Subcutaneous abdominal adipose tissue (tissue), 5 donors: ENCODE results near the gene TLL2.

Source experiments
- H3K27ac ChIP-seq: one replicate; pipeline ENCODE4 v1.7.0; 2013; ENCODE audit warnings: low read depth, mild to moderate bottlenecking, inconsistent platforms, low read length, moderate library complexity
- H3K27me3 ChIP-seq, 5 donors: one replicate each; pipeline ENCODE4 v1.7.0; 2013; ENCODE audit warnings: low read length in 5 of 5, inconsistent platforms in 1 of 5; ENCODE audit not compliant: control insufficient read depth in 5 of 5, insufficient read depth in 4 of 5
- H3K36me3 ChIP-seq, 5 donors: one replicate each; pipeline ENCODE4 v1.7.0; 2013; ENCODE audit warnings: low read length in 5 of 5; ENCODE audit not compliant: control insufficient read depth in 5 of 5, insufficient read depth in 5 of 5
- H3K4me1 ChIP-seq, 5 donors: one replicate each; pipeline ENCODE4 v1.7.0; 2013; ENCODE audit warnings: low read length in 5 of 5, mild to moderate bottlenecking in 3 of 5, moderate library complexity in 1 of 5; ENCODE audit not compliant: control insufficient read depth in 5 of 5, insufficient read depth in 5 of 5
- H3K4me3 ChIP-seq, 5 donors: one replicate each; pipeline ENCODE4 v1.7.0; 2013; ENCODE audit warnings: low read length in 5 of 5, low read depth in 1 of 5
- H3K9ac ChIP-seq, 5 donors: one replicate each; pipeline ENCODE4 v1.7.0; 2013; ENCODE audit warnings: low read length in 5 of 5, mild to moderate bottlenecking in 4 of 5, moderate library complexity in 3 of 5
- H3K9me3 ChIP-seq, 5 donors: one replicate each; pipeline ENCODE4 v1.7.0; 2013; ENCODE audit warnings: low read length in 5 of 5; ENCODE audit not compliant: control insufficient read depth in 5 of 5
- donor health status: healthy.
- donor health status: healthy.
- donor health status: healthy.
- donor health status: healthy.
- donor health status: healthy.

Gene TLL2

GRCh38 chr10:96357038-96357620 lies 156.6 kb downstream of the TLL2 start:
- Histone ChIP-seq H3K27ac (no peak overlapping the region), H3K4me1 (no peaks in the 10 kb centered on the region), H3K27me3 (peaks cover 7 to 10% (median 8%) of the 10 kb centered on the region in 5 donors), H3K4me3 (no peak overlapping the region), H3K36me3 (no peaks in the 10 kb centered on the region), H3K9me3 (no peaks in the 10 kb centered on the region), H3K9ac (no peak overlapping the region)

GRCh38 chr10:96352582-96352981 lies 161.1 kb downstream of the TLL2 start:
- no peaks in the 10 kb centered on the region for H3K9me3 ChIP-seq
- H3K36me3 ChIP-seq, result no peaks in the 10 kb centered on the region
- H3K4me3 ChIP-seq, result no peak overlapping the region
- no peak overlapping the region for H3K9ac ChIP-seq
- H3K27ac ChIP-seq, result no peak overlapping the region
- no peaks in the 10 kb centered on the region for H3K4me1 ChIP-seq
- peaks cover 2 to 10% (median 6%) of the 10 kb centered on the region in 5 donors for H3K27me3 ChIP-seq

- Histone ChIP-seq H3K9ac (no peak overlapping the region), H3K4me3 (no peak overlapping the region), H3K27me3 (peaks cover 2 to 7% (median 3%) of the 10 kb centered on the region in 5 donors), H3K4me1 (no peaks in the 10 kb centered on the region), H3K9me3 (no peaks in the 10 kb centered on the region), H3K36me3 (no peaks in the 10 kb centered on the region), H3K27ac (no peak overlapping the region)
These were observed 161.7 kb downstream of the TLL2 start for GRCh38 chr10:96352027-96352426.

- H3K4me3 ChIP-seq, result no peak overlapping the region
- H3K9me3 ChIP-seq, result peaks cover 0 to 8% (median 7%) of the 10 kb centered on the region in 5 donors
- H3K27ac ChIP-seq, result no peak overlapping the region
- peaks cover 0 to 2% (median 0%) of the 10 kb centered on the region in 5 donors for H3K27me3 ChIP-seq
- no peaks in the 10 kb centered on the region for H3K4me1 ChIP-seq
- no peaks in the 10 kb centered on the region for H3K36me3 ChIP-seq
- no peak overlapping the region for H3K9ac ChIP-seq
These were observed 167.4 kb downstream of the TLL2 start for GRCh38 chr10:96346295-96346694.

- Histone ChIP-seq H3K27me3 (peaks cover 0 to 2% (median 0%) of the 10 kb centered on the region in 5 donors), H3K4me3 (no peak overlapping the region), H3K4me1 (no peaks in the 10 kb centered on the region), H3K36me3 (no peaks in the 10 kb centered on the region), H3K9me3 (peaks cover 0 to 8% (median 7%) of the 10 kb centered on the region in 5 donors), H3K27ac (no peak overlapping the region), H3K9ac (no peak overlapping the region)
These were observed 168.5 kb downstream of the TLL2 start for GRCh38 chr10:96345222-96345621.

- Histone ChIP-seq H3K9ac (no peak overlapping the region), H3K27ac (no peak overlapping the region), H3K36me3 (no peaks in the 10 kb centered on the region), H3K27me3 (peaks cover 0 to 2% (median 0%) of the 10 kb centered on the region in 5 donors), H3K4me1 (no peaks in the 10 kb centered on the region), H3K4me3 (no peak overlapping the region), H3K9me3 (peaks cover 0 to 8% (median 7%) of the 10 kb centered on the region in 5 donors)
These were observed 169.5 kb downstream of the TLL2 start for GRCh38 chr10:96344178-96344577.

- Histone ChIP-seq H3K27ac (no peak overlapping the region), H3K36me3 (no peaks in the 10 kb centered on the region), H3K27me3 (peaks cover 0 to 2% (median 0%) of the 10 kb centered on the region in 5 donors), H3K9ac (no peak overlapping the region), H3K9me3 (peaks cover 0 to 8% (median 7%) of the 10 kb centered on the region in 5 donors), H3K4me3 (no peak overlapping the region), H3K4me1 (no peaks in the 10 kb centered on the region)
These were observed 171.3 kb downstream of the TLL2 start for GRCh38 chr10:96342402-96342801.

- Histone ChIP-seq H3K4me1 (no peaks in the 10 kb centered on the region), H3K27me3 (peaks cover 0 to 2% (median 0%) of the 10 kb centered on the region in 5 donors), H3K27ac (no peak overlapping the region), H3K9me3 (peaks cover 0 to 8% (median 7%) of the 10 kb centered on the region in 5 donors), H3K9ac (no peak overlapping the region), H3K36me3 (no peaks in the 10 kb centered on the region), H3K4me3 (no peak overlapping the region)
These were observed 172.2 kb downstream of the TLL2 start for GRCh38 chr10:96341219-96342182.

GRCh38 chr10:96339956-96340904 lies 173.5 kb downstream of the TLL2 start:
- Histone ChIP-seq H3K9me3 (no peaks in the 10 kb centered on the region), H3K4me1 (no peaks in the 10 kb centered on the region), H3K9ac (no peak overlapping the region), H3K36me3 (no peaks in the 10 kb centered on the region), H3K27me3 (peaks cover 0 to 3% (median 0%) of the 10 kb centered on the region in 5 donors), H3K4me3 (no peak overlapping the region), H3K27ac (no peak overlapping the region)
